Coronary artery (tissue), 2 donors: ENCODE measurements around the gene LGR6.
A peak's percentile ranks its signal among the peaks of the same experiment; 100 is the strongest.

Experiments
- DNase-seq: peaks from one replicate; pipeline ENCODE4 v3.0.0-alpha.2; 2017; ENCODE audit warnings: low spot score
- H3K27ac ChIP-seq, 2 donors: fragments of 200-600 bp; sonication (generic); one replicate each; pipeline ENCODE4 v1.5.1; 2016 to 2019
- H3K4me3 ChIP-seq: fragments of 200-600 bp; sonication (generic); 2 replicates; pipeline ENCODE4 v1.5.1; 2016; ENCODE audit warnings: mild to moderate bottlenecking, moderate library complexity
- CTCF ChIP-seq: fragments of 200-600 bp; sonication (generic); IDR thresholded peaks from one replicate; pipeline ENCODE4 v1.5.1; 2019; ENCODE audit warnings: antibody characterized with exemption

The LGR6 gene

GRCh38 chr1:202244841-202245261 is 51.3 kb downstream of the LGR6 start:
- H3K4me3 ChIP-seq: no peak overlapping the region
- H3K27ac ChIP-seq: peak overlapping the region; percentile 43 to 68
- peak; percentile 70 for DNase-seq
- no peak for TF ChIP-seq CTCF

GRCh38 chr1:202245391-202245790 is 51.8 kb downstream of the LGR6 start:
- H3K4me3 ChIP-seq: no peak overlapping the region
- peak; percentile 33 for DNase-seq
- TF ChIP-seq CTCF: no peak
- peak overlapping the region; percentile 43 to 68 for H3K27ac ChIP-seq

GRCh38 chr1:202247104-202247503 is 53.5 kb downstream of the LGR6 start:
- H3K27ac ChIP-seq: peak overlapping the region in 1 of 2 donors; percentile 49
- no peak overlapping the region for H3K4me3 ChIP-seq
- no peak for TF ChIP-seq CTCF
- peak; percentile 54 for DNase-seq

- Histone ChIP-seq H3K27ac (peak overlapping the region in 1 of 2 donors; percentile 49), H3K4me3 (no peak overlapping the region)
- no peak for TF ChIP-seq CTCF
- DNase-seq: peak; percentile 62
These were observed 54.5 kb downstream of the LGR6 start for GRCh38 chr1:202247837-202248795.

- no peak for DNase-seq
- no peak for TF ChIP-seq CTCF
- peak overlapping the region in 1 of 2 donors; percentile 49 for H3K27ac ChIP-seq
- no peak overlapping the region for H3K4me3 ChIP-seq
These were observed 55.3 kb downstream of the LGR6 start for GRCh38 chr1:202248861-202249260.

GRCh38 chr1:202249436-202249835 is 55.8 kb downstream of the LGR6 start:
- TF ChIP-seq CTCF: no peak
- no peak overlapping the region for H3K4me3 ChIP-seq
- no peak for DNase-seq

GRCh38 chr1:202249846-202250245 is 56.2 kb downstream of the LGR6 start:
- peak; percentile 55 for DNase-seq
- no peak overlapping the region for H3K27ac ChIP-seq
- TF ChIP-seq CTCF: no peak
- H3K4me3 ChIP-seq: no peak overlapping the region

More at GRCh38 chr1:202249436-202249835, 55.8 kb downstream of the LGR6 start:
- H3K27ac ChIP-seq: no peak overlapping the region
